Measurements from ENCODE around the gene GPR17. TPM values are rescaled to one million over a fixed set of nuclear protein-coding genes. Genes with fewer than 3 reads are reported as not detected.
A peak's percentile ranks its signal among the peaks of the same experiment; 100 is the strongest.

GPR17 gene
- total RNA-seq, 4 donors from 2014 or later = 0.48 to 0.52 TPM; not detected in 2

DNA sequence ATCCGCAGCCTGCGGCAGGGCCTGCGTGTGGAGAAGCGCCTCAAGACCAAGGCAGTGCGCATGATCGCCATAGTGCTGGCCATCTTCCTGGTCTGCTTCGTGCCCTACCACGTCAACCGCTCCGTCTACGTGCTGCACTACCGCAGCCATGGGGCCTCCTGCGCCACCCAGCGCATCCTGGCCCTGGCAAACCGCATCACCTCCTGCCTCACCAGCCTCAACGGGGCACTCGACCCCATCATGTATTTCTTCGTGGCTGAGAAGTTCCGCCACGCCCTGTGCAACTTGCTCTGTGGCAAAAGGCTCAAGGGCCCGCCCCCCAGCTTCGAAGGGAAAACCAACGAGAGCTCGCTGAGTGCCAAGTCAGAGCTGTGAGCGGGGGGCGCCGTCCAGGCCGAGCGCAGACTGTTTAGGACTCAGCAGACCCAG is 5.4 kb downstream of the GPR17 start:
- Histone ChIP-seq H3K4me3 (no peak overlapping the region), H3K27me3 (no peaks in the 10 kb centered on the region), H3K36me3 (peaks cover 10% of the 10 kb centered on the region), H3K27ac (peak overlapping the region; percentile 23), H3K9me3 (no peaks in the 10 kb centered on the region), H3K4me1 (peaks cover 34% of the 10 kb centered on the region)
- WGBS = 92% methylated on average over 22 of the region's 29 CpGs
- no peak for TF ChIP-seq POLR2AphosphoS5 (IDR thresholded peaks at IDR 0.05)
- no peak for TF ChIP-seq EP300 (IDR thresholded peaks at IDR 0.05)
- no peak for TF ChIP-seq POLR2A (IDR thresholded peaks at IDR 0.05)
- TF ChIP-seq CTCF (IDR thresholded peaks at IDR 0.05) = no peak
- DNase-seq (ENCODE audit: low spot score in 2 of 2) = no peak

GRCh38 chr2:127651971-127652550 is 6.1 kb downstream of the GPR17 start:
- TF ChIP-seq POLR2A (IDR thresholded peaks at IDR 0.05) = no peak
- TF ChIP-seq EP300 (IDR thresholded peaks at IDR 0.05) = no peak
- no peak for TF ChIP-seq CTCF (IDR thresholded peaks at IDR 0.05)
- no peak for TF ChIP-seq POLR2AphosphoS5 (IDR thresholded peaks at IDR 0.05)
- Histone ChIP-seq H3K27ac (no peak overlapping the region), H3K27me3 (no peaks in the 10 kb centered on the region), H3K4me1 (peaks cover 33% of the 10 kb centered on the region), H3K4me3 (no peak overlapping the region), H3K36me3 (peaks cover 10% of the 10 kb centered on the region), H3K9me3 (no peaks in the 10 kb centered on the region)
- WGBS = 91% methylated on average over 10 of the region's 14 CpGs
- no peak for DNase-seq (ENCODE audit: low spot score in 2 of 2)

DNA sequence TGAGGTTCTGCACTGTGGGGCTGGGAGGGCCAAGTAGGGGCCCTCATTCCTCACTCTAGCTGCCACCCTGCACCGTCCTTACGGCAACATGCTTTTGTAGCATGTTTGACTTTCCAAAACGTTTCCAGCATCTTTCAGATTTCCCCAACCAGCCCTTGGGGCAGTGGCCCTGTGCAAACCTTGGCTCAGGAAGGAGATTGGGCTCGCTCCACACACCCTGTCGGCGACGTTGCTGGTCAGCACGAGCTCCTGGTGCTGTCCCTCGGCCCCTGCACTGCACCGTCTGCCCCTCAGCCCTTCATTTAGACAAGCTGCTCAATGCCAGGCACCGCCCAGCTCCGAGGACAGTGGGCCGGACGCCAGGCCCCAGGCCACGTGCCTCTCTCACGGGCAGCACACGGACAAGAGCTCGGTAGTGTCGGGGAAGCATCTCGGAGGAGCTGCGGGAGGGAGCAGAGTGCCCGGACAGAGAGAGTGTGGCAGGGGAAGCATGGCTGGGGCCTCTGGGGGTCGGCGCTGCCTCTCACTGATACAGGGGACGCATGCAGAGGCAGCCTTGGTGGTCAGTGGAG is 6.9 kb downstream of the GPR17 start:
- H3K4me1 ChIP-seq = peaks cover 26% of the 10 kb centered on the region
- no peak overlapping the region for H3K4me3 ChIP-seq
- 80% methylated on average over 19 of the region's 25 CpGs for WGBS
- H3K36me3 ChIP-seq = peaks cover 10% of the 10 kb centered on the region
- no peaks in the 10 kb centered on the region for H3K9me3 ChIP-seq
- H3K27ac ChIP-seq = no peak overlapping the region
- TF ChIP-seq POLR2AphosphoS5 (IDR thresholded peaks at IDR 0.05) (no peak), POLR2A (IDR thresholded peaks at IDR 0.05) (no peak), CTCF (IDR thresholded peaks at IDR 0.05) (no peak), EP300 (IDR thresholded peaks at IDR 0.05) (no peak)
- no peaks in the 10 kb centered on the region for H3K27me3 ChIP-seq
- no peak for DNase-seq (ENCODE audit: low spot score in 2 of 2)

DNA sequence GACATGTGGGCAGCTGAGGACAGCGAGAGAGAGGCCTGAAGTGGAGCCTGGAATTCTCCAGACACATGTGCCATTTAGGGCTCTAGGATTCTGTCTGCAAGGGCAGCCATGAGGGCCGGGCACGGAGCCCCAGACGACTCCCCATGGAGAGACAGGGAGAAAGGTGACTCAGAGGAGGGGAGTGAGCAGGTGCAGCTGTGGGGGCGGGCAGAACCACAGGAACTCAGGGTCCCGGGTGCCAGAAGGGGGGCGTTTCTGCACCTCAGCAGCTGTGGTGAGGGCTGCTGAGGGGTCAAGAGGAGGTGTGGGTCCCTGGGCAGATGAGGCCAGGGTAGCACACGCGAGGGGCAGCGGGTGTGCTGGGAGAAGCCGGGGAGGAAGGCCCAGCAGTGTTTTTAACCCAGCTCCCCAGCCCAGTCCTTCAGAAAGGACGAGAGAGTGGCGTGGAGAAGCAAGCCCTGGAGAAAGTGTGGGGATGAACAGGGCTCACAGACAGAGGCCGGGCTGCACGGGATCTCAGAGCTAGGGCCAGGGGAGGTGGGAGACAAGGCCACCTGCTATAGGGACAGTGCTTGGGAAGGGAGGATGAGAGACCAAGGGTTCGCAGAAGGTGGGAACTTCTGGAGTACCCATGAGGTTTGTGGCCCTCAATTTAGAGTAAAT is 7.6 kb downstream of the GPR17 start:
- no peak for DNase-seq (ENCODE audit: low spot score in 2 of 2)
- TF ChIP-seq POLR2AphosphoS5 (IDR thresholded peaks at IDR 0.05) (no peak), POLR2A (IDR thresholded peaks at IDR 0.05) (no peak), CTCF (IDR thresholded peaks at IDR 0.05) (no peak), EP300 (IDR thresholded peaks at IDR 0.05) (no peak)
- Histone ChIP-seq H3K9me3 (no peaks in the 10 kb centered on the region), H3K27me3 (no peaks in the 10 kb centered on the region), H3K36me3 (peaks cover 10% of the 10 kb centered on the region), H3K4me3 (no peak overlapping the region), H3K4me1 (peaks cover 23% of the 10 kb centered on the region), H3K27ac (no peak overlapping the region)
- WGBS = 80% methylated on average over 16 of the region's 16 CpGs

DNA sequence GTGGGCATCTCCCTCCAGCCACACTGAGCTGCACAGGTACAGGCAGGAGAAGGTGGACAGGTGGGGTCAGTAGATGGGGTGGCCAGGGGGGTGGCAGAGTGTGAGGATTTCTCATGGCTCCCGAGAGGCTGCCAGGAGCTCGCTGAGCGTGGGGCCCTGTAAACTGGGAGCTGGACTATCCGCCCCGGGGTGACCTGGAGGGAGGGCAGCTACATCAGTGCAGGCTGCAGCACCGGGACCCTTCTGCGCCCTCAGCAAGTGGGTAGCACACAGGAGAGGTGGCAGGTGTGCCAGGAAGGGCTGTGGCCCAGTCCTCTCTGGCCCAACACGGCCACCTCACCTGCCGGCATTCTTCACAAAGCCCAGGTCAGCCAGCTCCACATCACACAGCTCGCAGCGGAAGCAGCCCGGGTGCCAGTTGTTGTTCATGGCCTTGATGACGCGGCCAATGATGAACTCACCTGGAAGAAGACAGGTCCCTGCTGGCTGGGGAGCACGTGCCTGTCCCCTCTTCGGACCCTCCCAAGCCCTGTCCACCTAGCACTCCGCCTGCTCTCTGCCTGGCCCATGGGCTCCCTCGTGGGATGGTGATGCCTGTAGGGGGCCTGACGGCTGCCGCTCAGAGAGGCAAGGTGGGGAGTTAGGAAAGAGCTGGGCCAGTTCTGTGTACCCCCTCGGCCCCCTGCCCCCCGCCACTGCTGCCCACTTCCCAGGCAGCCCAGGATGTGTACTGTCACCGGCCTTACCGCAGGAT is 8.3 kb downstream of the GPR17 start:
- no peak for DNase-seq (ENCODE audit: low spot score in 2 of 2)
- Histone ChIP-seq H3K4me3 (no peak overlapping the region), H3K36me3 (peaks cover 10% of the 10 kb centered on the region), H3K4me1 (peaks cover 22% of the 10 kb centered on the region), H3K27me3 (no peaks in the 10 kb centered on the region), H3K9me3 (no peaks in the 10 kb centered on the region), H3K27ac (no peak overlapping the region)
- TF ChIP-seq POLR2A (IDR thresholded peaks at IDR 0.05) (no peak), CTCF (IDR thresholded peaks at IDR 0.05) (no peak), EP300 (IDR thresholded peaks at IDR 0.05) (no peak), POLR2AphosphoS5 (IDR thresholded peaks at IDR 0.05) (no peak)
- WGBS = 89% methylated on average over 20 of the region's 24 CpGs

Measured in suprapubic skin (tissue), 4 donors.